ENCODE results near the gene ZSCAN30. TPM values are rescaled to one million over a fixed set of nuclear protein-coding genes. Genes with fewer than 3 reads are reported as not detected.

Gene ZSCAN30
- total RNA-seq, 3 donors from 2014 or later, result 9.7 to 14.9 (median 14.3) TPM

GRCh38 chr18:35268821-35269220 is 21.2 kb downstream of the ZSCAN30 start:
- DNase-seq (no peak), ATAC-seq (no peak)
- TF ChIP-seq CTCF (IDR thresholded peaks at IDR 0.05), result no peak
- no peaks in the 10 kb centered on the region for H3K36me3 ChIP-seq (ENCODE audit: low read depth)
- intact Hi-C loops (cut with DNase I, micrococcal nuclease), result no loop called here
- no peak overlapping the region for H3K4me3 ChIP-seq
- H3K9me3 ChIP-seq, result no peaks in the 10 kb centered on the region
- no peaks in the 10 kb centered on the region for H3K4me1 ChIP-seq (ENCODE audit: low read depth)

- Histone ChIP-seq H3K36me3 (ENCODE audit: low read depth) (no peaks in the 10 kb centered on the region), H3K4me3 (peak overlapping the region; percentile 46), H3K9me3 (no peaks in the 10 kb centered on the region), H3K4me1 (ENCODE audit: low read depth) (no peaks in the 10 kb centered on the region)
- TF ChIP-seq CTCF (IDR thresholded peaks at IDR 0.05), result no peak
- ATAC-seq, result peak; percentile 24
- intact Hi-C loops (cut with DNase I, micrococcal nuclease), result no loop called here
- peak; percentile 54 to 73 (median 62) for DNase-seq
Observed at GRCh38 chr18:35267809-35268208, 22.2 kb downstream of the ZSCAN30 start.

GRCh38 chr18:35267161-35267651 is 22.8 kb downstream of the ZSCAN30 start:
- no peaks in the 10 kb centered on the region for H3K36me3 ChIP-seq (ENCODE audit: low read depth)
- intact Hi-C loops (cut with DNase I, micrococcal nuclease), result no loop called here

GRCh38 chr18:35264409-35264808 is 25.6 kb downstream of the ZSCAN30 start:
- Histone ChIP-seq H3K4me3 (no peak overlapping the region), H3K4me1 (ENCODE audit: low read depth) (no peaks in the 10 kb centered on the region), H3K36me3 (ENCODE audit: low read depth) (no peaks in the 10 kb centered on the region), H3K9me3 (no peaks in the 10 kb centered on the region)
- no peak for ATAC-seq
- intact Hi-C loops (cut with DNase I, micrococcal nuclease), result no loop called here
- DNase-seq, result no peak
- TF ChIP-seq CTCF (IDR thresholded peaks at IDR 0.05), result no peak

More at GRCh38 chr18:35267161-35267651, 22.8 kb downstream of the ZSCAN30 start:
- DNase-seq (peak; percentile 78 to 85 (median 80)), ATAC-seq (peak; percentile 95)
- Histone ChIP-seq H3K4me1 (ENCODE audit: low read depth) (no peaks in the 10 kb centered on the region), H3K9me3 (no peaks in the 10 kb centered on the region), H3K4me3 (peak overlapping the region; percentile 46)
- no peak for TF ChIP-seq CTCF (IDR thresholded peaks at IDR 0.05)

GRCh38 chr18:35256947-35257346 is 33.1 kb downstream of the ZSCAN30 start:
- ATAC-seq, result no peak
- no peaks in the 10 kb centered on the region for H3K36me3 ChIP-seq (ENCODE audit: low read depth)
- intact Hi-C loops (cut with DNase I, micrococcal nuclease), result no loop called here
- TF ChIP-seq CTCF (IDR thresholded peaks at IDR 0.05), result no peak
- H3K4me3 ChIP-seq, result no peak overlapping the region
- H3K4me1 ChIP-seq (ENCODE audit: low read depth), result peaks cover 5% of the 10 kb centered on the region
- no peaks in the 10 kb centered on the region for H3K9me3 ChIP-seq
- DNase-seq, result no peak

All from mucosa of descending colon (tissue), 3 donors.